Ascending aorta (tissue), 2 donors: ENCODE measurements around the gene TMCC2. TPM values are rescaled to one million over a fixed set of nuclear protein-coding genes. Genes with fewer than 3 reads are reported as not detected.
"Not testable (repeated sequence)": the region's sequence is repeated elsewhere in the genome, so short reads cannot be mapped to it uniquely, and the experiment has no call there.

Experiments
- DNase-seq, 2 donors: peaks; one replicate each; pipeline ENCODE4 v3.0.0-alpha.2; 2019; ENCODE audit warnings: low spot score in 2 of 2
- H3K27ac ChIP-seq, 2 donors: fragments of 200-600 bp; sonication (generic); one replicate each; pipeline ENCODE4 v1.5.1; 2016 to 2017; ENCODE audit warnings: mild to moderate bottlenecking in 1 of 2
- H3K27me3 ChIP-seq: fragments of 200-600 bp; sonication (generic); one replicate; pipeline ENCODE4 v1.5.1; 2017
- H3K36me3 ChIP-seq, 2 donors: fragments of 200-600 bp; sonication (generic); one replicate each; pipeline ENCODE4 v1.5.1; 2016
- H3K4me1 ChIP-seq, 2 donors: fragments of 200-600 bp; sonication (generic); one replicate each; pipeline ENCODE4 v1.5.1; 2016 to 2017; ENCODE audit warnings: mild to moderate bottlenecking in 1 of 2
- H3K4me3 ChIP-seq, 2 donors: fragments of 200-600 bp; sonication (generic); one replicate each; pipeline ENCODE4 v1.5.1; 2016 to 2017; ENCODE audit warnings: mild to moderate bottlenecking in 1 of 2
- H3K9me3 ChIP-seq, 2 donors: fragments of 200-600 bp; sonication (generic); one replicate each; pipeline ENCODE4 v1.5.1; 2016
- intact Hi-C: fragments of 100-400 bp; cut with DNase I; formaldehyde crosslinking; loops from one replicate; pipeline ENCODE4 v1.15.1; 2023
- total RNA-seq: library from RNA; depleted of rRNA; stranded (reverse); fragments of >200 nt; gene quantifications from one replicate; pipeline ENCODE4 v1.1.0, GENCODE V29; 2016
- TF ChIP-seq, protein P1 (sequence below), 3 experiments: fragments of 200-600 bp in 2 of 3; fragments of 450-650 bp in 1 of 3; sonication (generic) in 2 of 3; IDR thresholded peaks; one replicate each; pipeline ENCODE4 v1.5.1; 2016 to 2019; ENCODE audit warnings: antibody characterized with exemption in 3 of 3, mild to moderate bottlenecking in 1 of 3, moderate library complexity in 1 of 3

The TMCC2 gene
- total RNA-seq, 1 donor from 2014 or later = 5.2 TPM

DNA sequence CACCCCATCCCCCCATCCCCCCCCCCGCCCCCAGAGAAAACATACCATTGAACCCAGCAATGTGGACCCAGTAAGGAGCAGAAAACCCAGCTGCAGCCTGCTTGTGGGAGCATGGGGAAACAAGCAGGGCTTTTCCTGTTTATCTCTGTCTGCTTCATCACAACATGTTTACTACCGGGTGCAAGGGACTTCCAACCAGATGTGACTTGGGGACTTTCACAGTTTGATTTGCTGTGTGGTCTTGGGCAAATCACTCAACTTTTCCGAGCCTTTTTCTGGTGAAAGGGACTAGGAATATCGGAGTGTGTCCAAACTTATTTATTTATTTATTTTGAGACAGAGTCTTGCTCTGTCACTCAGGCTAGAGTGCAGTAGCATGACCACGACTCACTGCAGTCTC is 3.2 kb downstream of the TMCC2 start:
- Histone ChIP-seq H3K27me3 (no peaks in the 10 kb centered on the region), H3K36me3 (no peaks in the 10 kb centered on the region), H3K27ac (no peak overlapping the region), H3K9me3 (no peaks in the 10 kb centered on the region), H3K4me1 (peaks cover 0 to 22% of the 10 kb centered on the region in 2 donors), H3K4me3 (no peak overlapping the region)
- intact Hi-C loops = loop anchor here (1.0 kb wide), 1 partner anchor 18 kb away; no protein-coding TSS in a partner anchor
- TF ChIP-seq, protein P1, sequence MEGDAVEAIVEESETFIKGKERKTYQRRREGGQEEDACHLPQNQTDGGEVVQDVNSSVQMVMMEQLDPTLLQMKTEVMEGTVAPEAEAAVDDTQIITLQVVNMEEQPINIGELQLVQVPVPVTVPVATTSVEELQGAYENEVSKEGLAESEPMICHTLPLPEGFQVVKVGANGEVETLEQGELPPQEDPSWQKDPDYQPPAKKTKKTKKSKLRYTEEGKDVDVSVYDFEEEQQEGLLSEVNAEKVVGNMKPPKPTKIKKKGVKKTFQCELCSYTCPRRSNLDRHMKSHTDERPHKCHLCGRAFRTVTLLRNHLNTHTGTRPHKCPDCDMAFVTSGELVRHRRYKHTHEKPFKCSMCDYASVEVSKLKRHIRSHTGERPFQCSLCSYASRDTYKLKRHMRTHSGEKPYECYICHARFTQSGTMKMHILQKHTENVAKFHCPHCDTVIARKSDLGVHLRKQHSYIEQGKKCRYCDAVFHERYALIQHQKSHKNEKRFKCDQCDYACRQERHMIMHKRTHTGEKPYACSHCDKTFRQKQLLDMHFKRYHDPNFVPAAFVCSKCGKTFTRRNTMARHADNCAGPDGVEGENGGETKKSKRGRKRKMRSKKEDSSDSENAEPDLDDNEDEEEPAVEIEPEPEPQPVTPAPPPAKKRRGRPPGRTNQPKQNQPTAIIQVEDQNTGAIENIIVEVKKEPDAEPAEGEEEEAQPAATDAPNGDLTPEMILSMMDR (IDR thresholded peaks at IDR 0.05) = no peak
- no peak for DNase-seq

GRCh38 chr1:205232127-205232820 is 4.5 kb downstream of the TMCC2 start:
- Histone ChIP-seq H3K27ac (no peak overlapping the region), H3K4me3 (no peak overlapping the region), H3K36me3 (no peaks in the 10 kb centered on the region), H3K4me1 (peaks cover 0 to 23% of the 10 kb centered on the region in 2 donors), H3K27me3 (no peaks in the 10 kb centered on the region), H3K9me3 (no peaks in the 10 kb centered on the region)
- TF ChIP-seq, protein P1 (IDR thresholded peaks at IDR 0.05) = no peak
- intact Hi-C loops = no loop called here
- peak in 1 of 2 donors; percentile 51 for DNase-seq

- Histone ChIP-seq H3K4me1 (peaks cover 0 to 23% of the 10 kb centered on the region in 2 donors), H3K4me3 (no peak overlapping the region), H3K27ac (no peak overlapping the region), H3K9me3 (no peaks in the 10 kb centered on the region), H3K36me3 (no peaks in the 10 kb centered on the region), H3K27me3 (no peaks in the 10 kb centered on the region)
- DNase-seq = peak in 1 of 2 donors; percentile 12
- TF ChIP-seq, protein P1 (IDR thresholded peaks at IDR 0.05) = no peak
- intact Hi-C loops = no loop called here
These were observed 5.2 kb downstream of the TMCC2 start for GRCh38 chr1:205232945-205233397.

GRCh38 chr1:205233986-205234385 is 6.2 kb downstream of the TMCC2 start:
- H3K36me3 ChIP-seq, intact Hi-C loops: not testable (repeated sequence)
- peak in 1 of 2 donors; percentile 31 for DNase-seq

GRCh38 chr1:205235951-205236350 is 8.2 kb downstream of the TMCC2 start:
- no peaks in the 10 kb centered on the region for H3K27me3 ChIP-seq
- intact Hi-C loops = no loop called here
- no peaks in the 10 kb centered on the region for H3K36me3 ChIP-seq
- no peak overlapping the region for H3K27ac ChIP-seq
- no peak overlapping the region for H3K4me3 ChIP-seq
- peaks cover 0 to 11% of the 10 kb centered on the region in 2 donors for H3K4me1 ChIP-seq
- H3K9me3 ChIP-seq = no peaks in the 10 kb centered on the region
- TF ChIP-seq, protein P1 (IDR thresholded peaks at IDR 0.05) = no peak
- no peak for DNase-seq

More at GRCh38 chr1:205233986-205234385, 6.2 kb downstream of the TMCC2 start:
- peaks cover 0 to 18% of the 10 kb centered on the region in 2 donors for H3K4me1 ChIP-seq
- not testable (repeated sequence) for H3K27me3 ChIP-seq, H3K27ac ChIP-seq, H3K9me3 ChIP-seq, H3K4me3 ChIP-seq

- peaks cover 0 to under 1% of the 10 kb centered on the region in 2 donors for H3K36me3 ChIP-seq
- intact Hi-C loops = no loop called here
- H3K27ac ChIP-seq = no peak overlapping the region
- peaks cover 0 to 11% of the 10 kb centered on the region in 2 donors for H3K4me1 ChIP-seq
- TF ChIP-seq, protein P1 (IDR thresholded peaks at IDR 0.05) = no peak
- no peaks in the 10 kb centered on the region for H3K27me3 ChIP-seq
- DNase-seq = peak in 1 of 2 donors; percentile 48
- no peaks in the 10 kb centered on the region for H3K9me3 ChIP-seq
- no peak overlapping the region for H3K4me3 ChIP-seq
These were observed 8.8 kb downstream of the TMCC2 start for GRCh38 chr1:205236526-205236925.
